Activated T-helper 2 cell treated with anti-CD3 and anti-CD28 coated beads, Interferon-gamma antibody, Interleukin-2, Interleukin-4, amounts not matched to agents 10 μg/mL and 5 μg/mL and 100 μg/mL, durations not matched to agents 14 hours and 24 hours and 36 hours (primary cell): ENCODE data around the gene MBD3L2. TPM values are rescaled to one million over a fixed set of nuclear protein-coding genes. Genes with fewer than 3 reads are reported as not detected.
"Not testable (repeated sequence)": the region's sequence is repeated elsewhere in the genome, so short reads cannot be mapped to it uniquely, and the experiment has no call there.

Experiments used
- DNase-seq: peaks from one replicate; pipeline ENCODE4 v3.0.0; 2021; ENCODE audit warnings: low spot score
- H3K27ac Mint-ChIP-seq: one replicate; pipeline ENCODE4 v1.8.0; 2021; ENCODE audit warnings: mixed read lengths
- H3K27me3 Mint-ChIP-seq: one replicate; pipeline ENCODE4 v1.8.0; 2021; ENCODE audit warnings: low read depth, mixed read lengths
- H3K36me3 Mint-ChIP-seq: one replicate; pipeline ENCODE4 v1.8.0; 2021; ENCODE audit warnings: low read depth, mixed read lengths
- H3K4me1 Mint-ChIP-seq: one replicate; pipeline ENCODE4 v1.8.0; 2021; ENCODE audit warnings: low read depth, mixed read lengths
- H3K4me3 Mint-ChIP-seq: one replicate; pipeline ENCODE4 v1.8.0; 2021; ENCODE audit warnings: low read depth, mild to moderate bottlenecking, moderate library complexity, mixed read lengths
- H3K9me3 Mint-ChIP-seq: one replicate; pipeline ENCODE4 v1.8.0; 2021; ENCODE audit warnings: mixed read lengths
- intact Hi-C: fragments of 100-400 bp; cut with micrococcal nuclease; formaldehyde crosslinking; loops from one replicate; pipeline ENCODE4 v1.15.1; 2023
- total RNA-seq: library from RNA; stranded (reverse); gene quantifications from 2 replicates; pipeline ENCODE4 v1.2.3, GENCODE V29; 2022

MBD3L2 gene
- total RNA-seq, 1 donor from 2014 or later = not detected

- H3K27ac Mint-ChIP-seq, H3K27me3 Mint-ChIP-seq, H3K36me3 Mint-ChIP-seq, H3K4me1 Mint-ChIP-seq, H3K4me3 Mint-ChIP-seq, DNase-seq, intact Hi-C loops, H3K9me3 Mint-ChIP-seq: not testable (repeated sequence)
Observed at GRCh38 chr19:7040079-7040478, 9.0 kb upstream of the MBD3L2 start, which contains the start of gene MBD3L4. Gene MBD3L4, minus strand, starts transcription at chr19:7040179. Its CDS starts 35 bp downstream, at chr19:7040144.

DNA sequence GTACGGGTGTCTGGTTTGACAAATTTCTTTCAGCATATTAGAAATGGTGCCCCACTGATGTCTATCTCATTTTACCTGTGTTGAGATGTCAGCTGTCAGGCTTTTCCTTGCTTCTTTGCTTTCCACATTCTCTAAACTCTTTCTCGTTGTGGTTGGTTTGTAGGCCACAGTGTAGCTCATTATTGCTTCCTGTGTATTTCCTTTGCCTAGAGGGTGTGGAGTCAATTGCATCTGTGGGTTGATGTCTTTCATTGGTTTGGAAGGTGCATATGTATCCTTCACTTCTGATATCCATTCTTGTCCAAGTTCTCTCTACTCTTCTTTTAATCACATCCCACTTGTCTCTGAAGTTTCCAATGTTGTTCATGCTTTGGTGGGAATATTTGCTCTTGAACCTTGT, 7.6 kb upstream of the MBD3L2 start:
- H3K4me1 Mint-ChIP-seq, DNase-seq, H3K27me3 Mint-ChIP-seq, H3K9me3 Mint-ChIP-seq, H3K4me3 Mint-ChIP-seq, H3K36me3 Mint-ChIP-seq, intact Hi-C loops, H3K27ac Mint-ChIP-seq: not testable (repeated sequence)

- not testable (repeated sequence) for H3K4me3 Mint-ChIP-seq, DNase-seq
Observed at GRCh38 chr19:7051421-7051820, 2.3 kb downstream of the MBD3L2 start.

DNA sequence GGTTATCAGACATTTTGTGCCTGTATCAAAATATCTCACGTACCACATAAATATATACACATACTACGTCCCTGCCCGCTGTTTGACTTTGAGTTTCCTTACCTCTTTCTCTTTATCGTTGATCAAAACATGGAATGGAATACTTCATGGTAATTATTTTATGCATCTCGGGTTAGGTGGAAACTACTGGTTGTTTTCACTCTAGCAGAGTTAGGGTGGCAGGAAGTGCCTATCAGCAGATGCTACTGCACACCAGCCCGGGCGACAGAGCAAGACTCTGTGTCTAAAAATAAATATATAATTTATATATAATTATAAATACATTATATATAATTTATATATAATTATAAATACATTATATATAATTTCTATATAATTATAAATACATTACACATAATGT, 3.8 kb downstream of the MBD3L2 start:
- DNase-seq, H3K9me3 Mint-ChIP-seq, intact Hi-C loops, H3K4me3 Mint-ChIP-seq, H3K27me3 Mint-ChIP-seq, H3K27ac Mint-ChIP-seq, H3K4me1 Mint-ChIP-seq, H3K36me3 Mint-ChIP-seq: not testable (repeated sequence)

More at GRCh38 chr19:7051421-7051820, 2.3 kb downstream of the MBD3L2 start:
- H3K27ac Mint-ChIP-seq, H3K27me3 Mint-ChIP-seq, H3K4me1 Mint-ChIP-seq, H3K36me3 Mint-ChIP-seq, intact Hi-C loops, H3K9me3 Mint-ChIP-seq: not testable (repeated sequence)

DNA sequence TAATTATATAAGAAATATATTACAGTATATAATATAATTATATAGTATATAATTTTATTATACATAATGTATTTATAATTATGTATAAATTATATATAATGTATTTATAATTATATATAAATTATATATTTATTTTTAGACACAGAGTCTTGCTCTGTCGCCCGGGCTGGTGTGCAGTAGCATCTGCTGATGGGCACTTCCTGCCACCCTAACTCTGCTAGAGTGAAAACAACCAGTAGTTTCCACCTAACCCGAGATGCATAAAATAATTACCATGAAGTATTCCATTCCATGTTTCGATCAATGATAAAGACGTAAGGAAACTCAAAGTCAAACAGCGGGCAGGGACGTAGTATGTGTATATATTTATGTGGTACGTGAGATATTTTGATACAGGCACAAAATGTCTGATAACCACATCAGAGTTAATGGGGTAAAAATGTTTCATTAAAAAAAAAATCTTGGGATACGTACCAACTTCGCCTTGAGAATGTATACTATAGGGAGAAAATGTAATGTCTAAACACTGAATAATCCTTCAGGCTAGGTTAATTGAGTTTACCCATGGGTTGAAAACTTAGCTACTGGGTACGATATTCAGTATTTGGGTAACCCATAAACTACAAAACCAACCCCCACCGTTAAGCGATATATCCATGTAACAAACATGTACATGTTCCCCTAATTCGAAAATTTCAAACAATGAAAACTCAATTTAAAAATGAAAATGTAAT, 5.7 kb downstream of the MBD3L2 start:
- H3K4me3 Mint-ChIP-seq, H3K27ac Mint-ChIP-seq, H3K36me3 Mint-ChIP-seq, intact Hi-C loops, H3K9me3 Mint-ChIP-seq, H3K4me1 Mint-ChIP-seq, DNase-seq, H3K27me3 Mint-ChIP-seq: not testable (repeated sequence)

- H3K27ac Mint-ChIP-seq = not testable (repeated sequence)
Observed at GRCh38 chr19:7055679-7056078, 6.6 kb downstream of the MBD3L2 start.

DNA sequence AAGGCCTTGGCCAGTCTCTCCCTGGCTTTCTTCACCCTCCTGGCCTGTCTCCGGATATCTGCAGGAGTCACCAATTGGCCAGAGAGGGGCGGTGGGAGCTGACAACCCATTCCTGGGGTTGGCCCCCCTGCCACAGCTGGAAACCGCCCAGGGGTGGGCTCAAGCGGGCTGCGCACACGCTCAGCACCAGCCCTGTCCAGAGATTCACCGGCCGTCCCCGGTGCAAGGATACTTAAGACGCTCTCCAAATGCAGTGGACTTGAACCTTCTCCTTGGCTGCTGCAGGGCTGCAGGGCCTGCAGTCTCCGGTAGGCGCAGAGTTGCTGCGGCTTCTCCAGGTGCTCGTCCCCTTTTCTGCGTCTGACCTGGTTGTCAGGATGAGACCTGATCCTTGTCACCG, 7.2 kb downstream of the MBD3L2 start:
- H3K4me1 Mint-ChIP-seq, DNase-seq, H3K27ac Mint-ChIP-seq, intact Hi-C loops, H3K9me3 Mint-ChIP-seq, H3K4me3 Mint-ChIP-seq, H3K36me3 Mint-ChIP-seq, H3K27me3 Mint-ChIP-seq: not testable (repeated sequence)

More at GRCh38 chr19:7055679-7056078, 6.6 kb downstream of the MBD3L2 start:
- H3K4me1 Mint-ChIP-seq, H3K36me3 Mint-ChIP-seq, H3K27me3 Mint-ChIP-seq, intact Hi-C loops, H3K9me3 Mint-ChIP-seq, H3K4me3 Mint-ChIP-seq, DNase-seq: not testable (repeated sequence)

DNA sequence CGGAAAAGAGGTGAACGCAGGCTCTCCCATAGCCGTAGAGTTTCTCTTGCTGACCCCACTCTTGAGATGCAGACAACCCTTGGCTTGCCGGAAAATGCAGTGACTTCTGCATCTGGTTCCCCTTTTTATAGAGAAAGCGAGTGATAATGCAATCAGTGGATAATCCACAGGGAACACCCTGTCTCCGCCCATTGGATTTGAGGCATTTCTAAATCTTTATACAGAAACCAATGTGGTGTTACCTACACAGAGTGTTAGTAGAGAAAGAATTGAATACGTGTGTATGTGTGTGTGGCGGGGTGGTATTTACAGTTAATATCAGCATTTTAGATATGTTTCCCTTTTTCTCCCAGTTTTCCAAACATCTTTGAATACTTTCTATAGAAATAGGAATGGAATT, 9.5 kb downstream of the MBD3L2 start, which contains the start of gene MBD3L3:
TSS of gene MBD3L3 (minus strand) at position 101 of the 400 bp plus-strand sequence. CDS start at position 30, 71 bp downstream.
- H3K27ac Mint-ChIP-seq, H3K36me3 Mint-ChIP-seq, DNase-seq, H3K4me1 Mint-ChIP-seq, H3K9me3 Mint-ChIP-seq, intact Hi-C loops, H3K4me3 Mint-ChIP-seq, H3K27me3 Mint-ChIP-seq: not testable (repeated sequence)

GRCh38 chr19:7059977-7060376, 10.9 kb downstream of the MBD3L2 start:
- H3K4me3 Mint-ChIP-seq, H3K27me3 Mint-ChIP-seq, H3K4me1 Mint-ChIP-seq, DNase-seq, H3K36me3 Mint-ChIP-seq, H3K27ac Mint-ChIP-seq, intact Hi-C loops, H3K9me3 Mint-ChIP-seq: not testable (repeated sequence)

DNA sequence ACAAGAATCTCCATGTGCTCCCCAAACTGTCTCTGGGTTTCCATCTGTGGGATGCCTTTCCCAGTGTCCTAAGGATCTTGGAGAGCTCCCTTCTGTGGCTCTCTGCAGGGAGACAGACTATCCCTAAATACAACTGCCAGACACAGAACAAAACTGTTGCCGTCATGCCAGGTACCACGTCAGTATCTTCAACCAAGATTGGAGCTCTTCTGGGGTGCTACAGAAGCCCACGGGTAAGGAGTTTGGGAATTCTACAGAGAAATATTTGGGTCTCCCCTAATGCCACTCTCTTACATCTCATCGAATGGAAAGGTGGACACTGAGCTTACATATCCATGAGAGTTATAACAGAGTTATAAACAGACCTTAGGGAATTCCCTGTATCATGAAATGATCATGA, 14.2 kb downstream of the MBD3L2 start:
- Mint-ChIP-seq H3K27me3 (no peaks in the 10 kb centered on the region), H3K9me3 (peaks cover 3% of the 10 kb centered on the region), H3K36me3 (no peaks in the 10 kb centered on the region), H3K4me1 (no peaks in the 10 kb centered on the region), H3K27ac (no peak overlapping the region), H3K4me3 (no peak overlapping the region)
- DNase-seq = no peak
- intact Hi-C loops = no loop called here

GRCh38 chr19:7063764-7064418, 14.8 kb downstream of the MBD3L2 start:
- H3K4me3 Mint-ChIP-seq = no peak overlapping the region
- no peak overlapping the region for H3K27ac Mint-ChIP-seq
- peaks cover 5% of the 10 kb centered on the region for H3K9me3 Mint-ChIP-seq
- peaks cover under 1% of the 10 kb centered on the region for H3K36me3 Mint-ChIP-seq
- intact Hi-C loops = no loop called here
- H3K4me1 Mint-ChIP-seq = peaks cover 3% of the 10 kb centered on the region
- H3K27me3 Mint-ChIP-seq = no peaks in the 10 kb centered on the region
- no peak for DNase-seq

DNA sequence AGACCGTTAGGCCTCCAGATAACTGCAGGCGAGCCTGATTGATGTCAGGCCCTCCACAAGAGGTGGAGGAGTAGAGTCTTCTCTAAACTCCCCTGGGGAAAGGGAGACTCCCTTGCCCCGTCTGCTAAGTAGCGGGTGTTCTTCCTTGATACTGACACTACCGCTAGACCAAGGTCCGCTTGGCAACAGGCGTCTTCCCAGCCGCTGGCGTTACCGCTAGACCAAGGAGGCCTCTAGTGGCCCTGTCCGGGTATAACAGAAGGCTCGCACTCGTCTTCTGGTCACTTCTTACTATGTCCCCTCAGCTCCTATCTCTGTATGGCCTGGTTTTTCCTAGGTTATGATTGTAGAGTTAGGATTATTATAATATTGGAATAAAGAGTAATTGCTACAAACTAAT, 18.0 kb downstream of the MBD3L2 start:
- H3K9me3 Mint-ChIP-seq, H3K27ac Mint-ChIP-seq, H3K4me3 Mint-ChIP-seq, DNase-seq, intact Hi-C loops, H3K4me1 Mint-ChIP-seq, H3K27me3 Mint-ChIP-seq: not testable (repeated sequence)
- H3K36me3 Mint-ChIP-seq = peaks cover 25% of the 10 kb centered on the region

- Mint-ChIP-seq H3K27me3 (no peaks in the 10 kb centered on the region), H3K4me1 (peaks cover 9% of the 10 kb centered on the region), H3K36me3 (peaks cover 31% of the 10 kb centered on the region), H3K4me3 (no peak overlapping the region), H3K9me3 (peaks cover 12% of the 10 kb centered on the region), H3K27ac (no peak overlapping the region)
- intact Hi-C loops = no loop called here
- DNase-seq = no peak
Observed at GRCh38 chr19:7067716-7068115, 18.6 kb downstream of the MBD3L2 start.
